ENCODE results near the gene VARS2. TPM values are rescaled to one million over a fixed set of nuclear protein-coding genes. Genes with fewer than 3 reads are reported as not detected.

Gene VARS2
- total and polyA plus RNA-seq, 9 of the 15 experiments (the other 6 are each of a cell fraction or from before 2014, with no cell fraction given): 1.6 to 53.6 (median 29.9) TPM

DNA sequence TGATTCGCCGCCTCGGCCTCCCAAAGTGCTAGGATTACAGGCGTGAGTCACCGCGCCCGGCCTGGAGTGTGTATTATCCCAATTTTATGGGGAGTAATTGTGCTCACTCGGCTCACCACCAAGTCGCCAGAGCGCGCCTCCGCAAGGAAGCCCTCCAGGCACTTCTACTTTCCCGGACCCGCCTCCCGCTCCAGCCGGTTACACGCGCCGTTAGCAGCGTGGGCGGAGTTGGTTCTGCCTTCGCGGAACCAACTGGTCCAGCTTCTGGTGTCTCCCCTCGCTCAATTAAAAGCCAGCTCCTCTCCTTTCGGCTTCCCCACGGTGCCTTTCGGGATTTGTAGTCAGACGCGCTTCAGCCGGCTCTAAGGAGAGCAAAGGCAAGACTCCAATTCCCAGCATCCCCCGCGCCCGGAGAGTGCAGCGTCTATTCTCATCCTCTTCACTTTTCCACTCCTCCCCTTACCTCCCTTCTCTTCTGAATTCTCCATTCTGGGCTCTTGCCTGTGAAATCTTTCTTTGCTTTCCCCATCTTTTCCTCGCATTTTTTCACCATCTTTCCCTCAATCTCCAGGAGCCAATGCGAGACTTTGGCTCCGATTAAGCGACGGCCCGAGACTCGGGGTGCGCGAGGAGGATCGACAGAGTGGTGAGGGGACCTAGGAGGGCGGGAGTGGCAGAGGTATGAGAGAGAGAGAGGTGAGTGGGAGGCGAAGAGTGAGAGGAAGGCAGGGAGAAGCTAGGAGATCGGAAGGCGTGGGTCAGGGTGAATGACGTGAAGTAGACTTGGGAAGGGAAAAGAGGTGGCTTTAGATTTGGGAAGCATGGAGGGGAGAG is 6.1 kb upstream of the VARS2 start, which contains the start of gene GTF2H4 (continued):
- peak; percentile 34; the same call in 1 of the 2 replicates for TF ChIP-seq ATF4 (CRISPR knock-in tag; IDR thresholded peaks at IDR 0.05)
- TF ChIP-seq GATA2 (CRISPR knock-in tag; IDR thresholded peaks at IDR 0.05): 0 out of 2 replicates have a peak, but pooled peaks have one; percentile 22
- peak; percentile 41 for TF ChIP-seq ZNF407 (IDR thresholded peaks at IDR 0.05; ENCODE audit: low read depth)
- TF ChIP-seq, protein P1, sequence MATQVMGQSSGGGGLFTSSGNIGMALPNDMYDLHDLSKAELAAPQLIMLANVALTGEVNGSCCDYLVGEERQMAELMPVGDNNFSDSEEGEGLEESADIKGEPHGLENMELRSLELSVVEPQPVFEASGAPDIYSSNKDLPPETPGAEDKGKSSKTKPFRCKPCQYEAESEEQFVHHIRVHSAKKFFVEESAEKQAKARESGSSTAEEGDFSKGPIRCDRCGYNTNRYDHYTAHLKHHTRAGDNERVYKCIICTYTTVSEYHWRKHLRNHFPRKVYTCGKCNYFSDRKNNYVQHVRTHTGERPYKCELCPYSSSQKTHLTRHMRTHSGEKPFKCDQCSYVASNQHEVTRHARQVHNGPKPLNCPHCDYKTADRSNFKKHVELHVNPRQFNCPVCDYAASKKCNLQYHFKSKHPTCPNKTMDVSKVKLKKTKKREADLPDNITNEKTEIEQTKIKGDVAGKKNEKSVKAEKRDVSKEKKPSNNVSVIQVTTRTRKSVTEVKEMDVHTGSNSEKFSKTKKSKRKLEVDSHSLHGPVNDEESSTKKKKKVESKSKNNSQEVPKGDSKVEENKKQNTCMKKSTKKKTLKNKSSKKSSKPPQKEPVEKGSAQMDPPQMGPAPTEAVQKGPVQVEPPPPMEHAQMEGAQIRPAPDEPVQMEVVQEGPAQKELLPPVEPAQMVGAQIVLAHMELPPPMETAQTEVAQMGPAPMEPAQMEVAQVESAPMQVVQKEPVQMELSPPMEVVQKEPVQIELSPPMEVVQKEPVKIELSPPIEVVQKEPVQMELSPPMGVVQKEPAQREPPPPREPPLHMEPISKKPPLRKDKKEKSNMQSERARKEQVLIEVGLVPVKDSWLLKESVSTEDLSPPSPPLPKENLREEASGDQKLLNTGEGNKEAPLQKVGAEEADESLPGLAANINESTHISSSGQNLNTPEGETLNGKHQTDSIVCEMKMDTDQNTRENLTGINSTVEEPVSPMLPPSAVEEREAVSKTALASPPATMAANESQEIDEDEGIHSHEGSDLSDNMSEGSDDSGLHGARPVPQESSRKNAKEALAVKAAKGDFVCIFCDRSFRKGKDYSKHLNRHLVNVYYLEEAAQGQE (IDR thresholded peaks at IDR 0.05; ENCODE audit: borderline replicate concordance): peak; percentile 61
- TF ChIP-seq, protein P1 (CRISPR knock-in tag; IDR thresholded peaks at IDR 0.05; ENCODE audit: low read depth): no peak; the same call in 1 of the 2 replicates
- peak; percentile 98 for TF ChIP-seq ZNF184 (CRISPR knock-in tag; IDR thresholded peaks at IDR 0.05)

Measured in K562 (cell line).